GM12874 (cell line): ENCODE measurements around the gene PLEKHA5.

Experiments
- TF ChIP-seq, protein P1 (sequence below): IDR thresholded peaks from 2 replicates; pipeline ENCODE4 v1.5.1; 2011; ENCODE audit warnings: low read depth, mild to moderate bottlenecking, control low read depth, low read length, moderate library complexity; ENCODE audit not compliant: insufficient read depth

PLEKHA5 gene

DNA sequence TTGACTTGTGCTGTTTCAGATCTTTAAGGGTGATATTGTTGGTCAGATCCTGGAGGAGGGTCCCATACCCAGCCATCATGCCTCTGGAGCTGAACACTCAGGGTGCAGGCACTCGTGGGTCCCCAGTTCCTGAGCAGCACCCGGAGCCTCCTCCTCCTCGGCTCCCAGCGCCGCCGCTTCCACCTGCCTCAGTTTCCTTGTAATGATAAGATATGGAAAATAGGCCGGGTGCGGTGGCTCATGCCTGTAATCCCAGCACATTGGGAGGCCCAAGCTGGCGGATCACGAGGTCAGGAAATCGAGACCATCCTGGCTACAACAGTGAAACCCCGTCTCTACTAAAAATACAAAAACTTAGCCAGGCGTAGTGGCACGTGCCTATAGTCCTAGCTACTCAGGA lies 289.6 kb downstream of the PLEKHA5 start:
- TF ChIP-seq, protein P1, sequence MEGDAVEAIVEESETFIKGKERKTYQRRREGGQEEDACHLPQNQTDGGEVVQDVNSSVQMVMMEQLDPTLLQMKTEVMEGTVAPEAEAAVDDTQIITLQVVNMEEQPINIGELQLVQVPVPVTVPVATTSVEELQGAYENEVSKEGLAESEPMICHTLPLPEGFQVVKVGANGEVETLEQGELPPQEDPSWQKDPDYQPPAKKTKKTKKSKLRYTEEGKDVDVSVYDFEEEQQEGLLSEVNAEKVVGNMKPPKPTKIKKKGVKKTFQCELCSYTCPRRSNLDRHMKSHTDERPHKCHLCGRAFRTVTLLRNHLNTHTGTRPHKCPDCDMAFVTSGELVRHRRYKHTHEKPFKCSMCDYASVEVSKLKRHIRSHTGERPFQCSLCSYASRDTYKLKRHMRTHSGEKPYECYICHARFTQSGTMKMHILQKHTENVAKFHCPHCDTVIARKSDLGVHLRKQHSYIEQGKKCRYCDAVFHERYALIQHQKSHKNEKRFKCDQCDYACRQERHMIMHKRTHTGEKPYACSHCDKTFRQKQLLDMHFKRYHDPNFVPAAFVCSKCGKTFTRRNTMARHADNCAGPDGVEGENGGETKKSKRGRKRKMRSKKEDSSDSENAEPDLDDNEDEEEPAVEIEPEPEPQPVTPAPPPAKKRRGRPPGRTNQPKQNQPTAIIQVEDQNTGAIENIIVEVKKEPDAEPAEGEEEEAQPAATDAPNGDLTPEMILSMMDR, result no peak

DNA sequence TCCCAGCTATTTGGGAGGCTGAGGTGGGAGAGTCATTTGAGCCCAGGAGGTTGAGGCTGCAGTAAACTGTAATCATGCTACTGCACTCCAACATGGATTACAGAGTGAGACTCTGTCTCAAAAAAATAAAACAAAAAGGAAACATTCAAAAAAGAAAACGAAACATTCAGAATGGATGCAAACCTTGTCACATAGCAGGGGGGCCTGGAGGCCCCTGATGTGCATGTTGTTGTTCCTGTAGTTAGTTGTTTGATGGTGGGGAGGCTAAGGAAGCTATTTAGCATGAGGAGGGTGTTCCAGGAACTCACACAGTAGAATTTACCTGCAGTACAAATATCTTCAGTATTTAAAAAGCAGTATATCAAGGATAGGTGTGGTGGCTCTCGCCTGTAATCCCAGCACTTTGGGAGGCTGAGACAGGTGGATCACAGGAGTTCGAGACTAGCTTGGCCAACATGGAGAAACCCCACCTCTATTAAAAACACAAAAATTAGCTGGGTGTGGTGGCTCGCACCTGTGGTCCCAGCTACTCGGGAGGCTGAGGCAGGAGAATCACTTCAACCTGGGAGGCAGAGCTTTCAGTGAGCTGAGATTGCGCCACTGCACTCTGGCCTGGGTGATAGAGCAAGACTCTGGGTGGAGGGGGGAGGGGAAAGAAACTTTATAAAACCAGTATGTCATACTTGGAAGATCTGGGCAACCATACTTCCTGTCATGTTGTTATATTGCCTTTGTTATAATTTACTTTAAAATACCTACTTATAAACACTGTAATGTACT lies 292.2 kb downstream of the PLEKHA5 start:
- TF ChIP-seq, protein P1, result no peak

DNA sequence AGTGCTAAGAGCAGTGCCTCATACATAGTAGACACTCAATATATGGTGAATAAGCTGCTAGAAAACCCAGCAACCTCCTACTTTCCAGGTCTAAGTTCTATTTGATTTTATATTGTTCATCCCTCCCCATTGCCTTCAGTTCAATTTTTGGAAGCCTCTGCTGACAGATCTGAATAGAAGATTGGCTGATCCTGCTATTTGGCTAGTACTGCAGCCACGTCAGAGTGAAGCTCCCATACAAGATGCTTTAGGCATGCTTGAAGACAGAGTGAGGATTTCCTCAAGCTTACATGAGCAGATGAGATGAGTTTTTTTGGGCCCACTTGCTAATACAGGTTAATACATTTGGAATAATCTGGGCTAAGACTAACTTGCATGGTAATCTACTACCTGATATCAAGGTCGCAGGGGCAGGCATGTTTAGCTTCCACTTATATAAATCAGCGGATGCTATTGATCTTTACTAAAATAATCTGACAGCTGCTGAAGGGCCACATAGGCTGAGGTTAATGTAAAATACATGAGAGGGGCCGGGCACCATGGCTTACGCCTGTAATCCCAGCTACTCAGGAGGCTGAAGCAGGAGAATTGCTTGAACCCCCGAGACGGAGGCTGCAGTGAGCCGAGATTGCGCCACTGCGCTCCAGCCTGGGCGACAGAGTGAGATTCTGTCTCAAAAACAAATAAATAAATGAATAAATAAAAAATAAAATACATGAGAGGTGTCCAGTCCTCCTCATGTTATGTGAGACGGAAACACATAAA lies 293.8 kb downstream of the PLEKHA5 start:
- TF ChIP-seq, protein P1, result no peak
